Erythroblast (primary cell): ENCODE data around the gene FAM131C.
"Not testable (repeated sequence)": the region's sequence is repeated elsewhere in the genome, so short reads cannot be mapped to it uniquely, and the experiment has no call there.

Source experiments
- DNase-seq, 2 experiments: peaks; one replicate each; lab custom pipeline; 2025; lab: John Stamatoyannopoulos, UW
- GATA1 ChIP-seq: IDR thresholded peaks from 2 replicates; pipeline ENCODE4 v1.6.1; 2011; ENCODE audit warnings: low read depth, mild to moderate bottlenecking, control low read depth, low read length, moderate library complexity
- POLR2A ChIP-seq: IDR thresholded peaks from 2 replicates; pipeline ENCODE4 v1.6.1; 2011; ENCODE audit warnings: mild to moderate bottlenecking, low read length

FAM131C gene

DNA sequence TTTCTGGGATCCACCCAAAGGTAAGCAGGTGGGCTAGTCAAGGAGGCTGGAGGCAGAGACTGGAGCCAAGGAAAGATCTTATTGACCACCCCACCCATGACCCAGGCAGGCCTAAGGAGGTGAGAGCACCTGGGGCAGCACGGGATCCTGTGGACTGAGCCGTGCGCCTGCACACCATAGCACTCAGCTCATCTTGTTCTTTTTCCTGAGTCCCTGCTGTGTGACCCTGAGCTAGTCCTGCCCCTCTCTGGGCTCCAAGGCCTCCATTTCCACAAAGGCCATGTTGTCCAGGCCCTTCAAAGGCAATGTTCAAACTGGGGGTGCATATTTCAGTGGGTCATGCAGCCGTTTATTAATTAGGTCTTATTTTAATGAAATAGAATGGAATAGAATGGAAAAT is 7.2 kb downstream of the FAM131C start:
- TF ChIP-seq GATA1 = no peak
- DNase-seq = no peak

- TF ChIP-seq POLR2A = no peak
- no peak for TF ChIP-seq GATA1
- no peak for DNase-seq
These were observed 8.2 kb downstream of the FAM131C start for GRCh38 chr1:16065269-16065576.

DNA sequence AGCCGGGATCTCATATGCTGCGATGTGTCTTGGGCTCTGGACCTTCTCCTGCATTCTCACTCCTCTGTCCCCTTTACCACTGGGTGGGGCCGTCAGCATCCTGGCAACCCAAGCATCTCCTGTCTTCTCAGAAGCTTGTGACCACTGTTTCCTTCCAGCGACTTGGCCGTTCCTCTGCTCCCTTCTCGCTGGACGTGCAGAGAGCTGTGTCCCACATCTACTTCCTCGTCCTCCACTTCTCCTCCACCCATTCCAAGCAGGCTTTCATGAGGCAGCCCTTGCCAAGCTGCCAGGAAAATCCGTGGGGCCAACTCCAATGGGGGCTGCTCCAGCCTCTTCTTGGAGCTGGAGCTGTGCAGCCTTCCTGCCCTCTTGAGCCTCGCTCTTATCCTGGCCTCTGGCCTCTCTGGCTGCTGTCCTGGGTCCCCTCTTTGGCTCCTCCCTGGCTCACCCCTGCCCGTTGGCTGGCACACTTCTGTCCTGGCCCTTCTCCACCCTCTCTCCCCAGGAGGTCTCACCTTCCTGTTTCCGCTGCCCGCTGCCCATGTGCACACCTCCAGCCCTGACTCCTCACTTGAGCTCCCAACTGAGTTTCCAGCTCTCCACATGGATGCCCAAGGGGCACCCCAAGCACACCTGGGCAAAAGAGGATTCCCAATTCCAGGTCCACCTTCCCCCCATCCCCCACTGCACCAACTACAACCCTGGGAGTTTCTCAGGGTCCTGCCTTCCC is 8.7 kb downstream of the FAM131C start:
- DNase-seq = no peak
- no peak for TF ChIP-seq POLR2A
- no peak for TF ChIP-seq GATA1

DNA sequence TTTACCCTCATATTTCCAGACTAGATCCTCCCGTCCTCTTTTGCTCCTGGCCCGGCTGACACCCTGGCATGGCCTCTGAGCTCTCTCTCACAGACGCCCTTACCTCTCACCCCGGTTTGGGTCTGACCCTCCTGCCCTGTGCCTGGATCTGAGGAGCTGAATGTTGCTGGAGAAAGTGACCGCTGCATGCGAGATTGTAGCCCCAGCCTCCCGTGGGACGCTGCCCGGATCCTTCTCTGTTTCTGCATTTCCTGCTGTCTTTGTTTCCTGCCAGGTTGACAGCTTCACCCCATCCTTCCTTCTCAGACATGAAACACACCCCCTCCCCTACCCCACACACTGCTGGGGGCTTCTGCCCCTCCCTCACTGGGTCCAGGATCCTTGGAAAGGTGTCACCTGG is 9.5 kb downstream of the FAM131C start:
- no peak for DNase-seq
- TF ChIP-seq GATA1 = no peak
- no peak for TF ChIP-seq POLR2A

DNA sequence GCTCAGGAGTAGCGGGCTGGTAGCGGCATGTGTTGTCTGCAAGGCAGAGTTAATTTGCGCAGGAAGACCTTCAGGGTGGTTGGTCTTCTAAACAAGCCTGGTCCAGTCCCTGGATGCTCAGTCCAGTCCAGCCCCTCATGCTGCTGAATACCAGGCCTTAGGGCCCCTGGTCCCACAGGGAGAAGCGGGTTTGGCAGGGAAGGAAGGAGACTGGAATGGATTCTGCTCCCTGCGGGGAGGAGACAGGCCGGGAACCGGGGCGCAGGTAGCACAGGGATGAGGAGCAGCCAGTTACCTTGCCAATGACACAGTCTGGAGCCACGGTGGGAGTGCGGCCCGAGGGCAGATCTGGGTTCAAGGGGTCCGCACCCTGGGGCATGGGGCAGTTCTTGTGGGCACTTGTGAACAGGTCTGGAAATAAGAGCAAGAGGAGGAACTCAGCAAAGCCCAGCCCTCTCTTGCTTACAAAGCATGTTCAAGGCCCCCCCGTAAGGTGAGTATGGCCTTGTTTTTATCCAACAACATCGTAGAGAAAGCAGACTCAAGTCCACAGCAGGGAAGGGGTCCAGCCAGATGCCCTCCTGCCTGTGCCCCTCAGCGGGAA is 10.1 kb downstream of the FAM131C start:
- TF ChIP-seq GATA1 (no peak), POLR2A (no peak)
- DNase-seq = no peak

GRCh38 chr1:16062687-16063075 is 10.8 kb downstream of the FAM131C start:
- not testable (repeated sequence) for DNase-seq

DNA sequence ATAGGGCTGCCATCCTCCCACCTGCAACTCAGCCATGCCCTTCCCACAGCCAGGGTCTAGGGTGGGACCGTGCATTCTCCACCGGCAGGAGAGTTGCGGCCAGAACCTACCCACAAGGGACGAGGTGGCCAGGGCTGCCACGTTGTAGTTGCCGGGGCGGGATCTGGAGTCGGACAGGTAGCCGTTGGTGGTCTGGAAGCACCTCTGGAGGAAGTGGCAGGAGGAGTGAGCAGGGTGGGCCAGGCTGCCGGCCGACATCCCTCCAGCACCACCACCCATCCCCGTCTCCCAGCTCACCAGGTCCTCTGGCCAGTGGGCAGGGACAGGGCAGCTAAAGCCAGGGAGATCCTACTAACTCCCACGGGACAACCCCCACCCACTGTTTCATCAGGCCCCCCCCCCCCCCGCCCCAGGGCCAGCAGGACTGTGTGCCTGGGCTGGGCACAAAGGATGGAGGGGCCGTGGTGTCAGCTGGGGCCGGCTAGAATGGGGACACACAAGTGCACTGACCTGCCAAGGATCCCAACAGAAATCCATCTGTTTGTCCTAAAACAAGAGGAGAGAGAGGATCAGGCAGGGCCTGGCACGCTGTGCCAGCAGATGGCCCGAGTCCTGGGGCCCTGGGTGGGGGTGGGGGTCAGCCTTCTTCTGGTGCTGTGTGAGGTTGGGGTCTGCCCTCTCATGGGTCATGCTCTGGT is 11.3 kb downstream of the FAM131C start:
- DNase-seq = not testable (repeated sequence)

GRCh38 chr1:16061266-16061665 is 12.2 kb downstream of the FAM131C start:
- DNase-seq = no peak
- TF ChIP-seq POLR2A = no peak
- TF ChIP-seq GATA1 = no peak

DNA sequence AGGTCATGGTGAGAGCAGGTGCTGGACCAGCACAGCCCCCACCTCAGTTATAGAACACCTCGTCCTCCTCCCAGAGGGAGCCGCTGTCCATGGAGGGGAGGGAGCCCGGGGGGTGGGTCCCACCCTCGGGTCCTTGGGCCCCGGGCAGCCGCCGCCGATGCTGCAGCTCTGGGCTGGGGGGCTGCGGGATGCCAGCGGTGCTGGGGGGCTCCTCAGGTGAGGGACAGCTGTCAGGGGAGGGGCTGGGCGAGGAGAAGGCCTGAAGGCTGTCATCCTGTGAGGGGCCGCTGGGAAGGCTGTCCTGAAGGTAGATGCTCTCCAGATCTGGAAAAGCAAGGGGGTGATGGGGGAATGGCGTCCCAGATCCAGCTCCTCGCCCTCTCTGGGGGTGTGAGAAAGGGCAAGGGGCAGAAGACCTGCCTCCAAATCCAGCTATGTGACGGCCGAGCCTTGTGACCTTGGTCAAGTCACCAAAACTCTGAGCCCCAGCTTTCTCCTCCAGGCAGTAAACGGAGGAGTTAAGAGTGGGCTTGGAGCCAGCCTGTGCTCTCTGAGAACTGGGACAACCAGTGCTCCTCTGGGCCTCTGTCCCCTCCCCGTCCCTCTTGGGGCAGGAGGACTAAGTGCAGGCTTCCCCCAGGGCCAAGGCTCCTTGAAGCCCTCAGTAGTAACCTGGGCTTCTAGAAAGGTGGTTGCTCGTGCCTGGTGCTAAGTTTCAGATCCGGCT is 14.9 kb downstream of the FAM131C start:
- not testable (repeated sequence) for DNase-seq

DNA sequence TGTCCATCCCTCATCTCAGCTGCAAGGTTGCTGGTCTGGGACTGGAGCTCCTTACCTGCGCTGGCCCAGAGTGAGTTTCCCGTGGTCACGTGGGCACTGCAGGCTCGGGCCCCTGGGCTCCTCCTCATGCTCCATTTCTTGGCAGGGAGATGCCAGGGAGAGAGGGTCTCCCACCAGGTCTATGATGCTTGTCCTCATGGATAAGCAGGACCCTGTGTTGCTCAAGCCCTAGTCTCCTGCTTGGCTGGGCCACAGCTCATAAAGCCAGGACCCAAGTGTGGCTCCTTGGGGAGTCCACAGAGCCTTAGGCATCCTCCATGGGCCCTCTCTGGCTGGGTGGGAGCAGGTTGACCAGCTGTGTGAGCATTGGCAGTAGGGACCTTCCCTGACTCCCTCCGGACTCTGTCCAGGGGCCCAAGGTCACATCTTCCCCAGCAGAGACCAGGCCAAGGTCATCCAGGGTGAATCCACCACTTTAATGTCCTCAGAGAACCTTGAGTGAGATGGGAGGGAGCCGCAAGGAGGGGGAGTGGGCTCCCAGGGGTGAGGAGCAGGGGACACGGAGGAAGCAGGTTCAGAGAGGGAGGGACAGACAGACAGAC is 16.0 kb downstream of the FAM131C start:
- DNase-seq = not testable (repeated sequence)

GRCh38 chr1:16056521-16056912 is 16.9 kb downstream of the FAM131C start:
- DNase-seq = not testable (repeated sequence)

GRCh38 chr1:16055613-16056520 is 17.6 kb downstream of the FAM131C start:
- DNase-seq = peak; percentile 84 to 90
- TF ChIP-seq GATA1 (no peak), POLR2A (no peak)
